ENCODE data around the gene SCAI. TPM values are rescaled to one million over a fixed set of nuclear protein-coding genes. Genes with fewer than 3 reads are reported as not detected.
A peak's percentile ranks its signal among the peaks of the same experiment; 100 is the strongest.

The SCAI gene
- total and polyA plus RNA-seq, 2 of the 4 experiments (the other 2 are of a cell fraction) = 3.6 to 14.5 TPM

- peaks cover 8% of the 10 kb centered on the region for H3K36me3 ChIP-seq (ENCODE audit: control insufficient read depth, insufficient read depth, low read length)
- ATAC-seq (ENCODE audit: low read depth) = no peak
- no peaks in the 10 kb centered on the region for H4K20me1 ChIP-seq (ENCODE audit: insufficient read depth, low read length)
- ChIA-PET POLR2A (ENCODE audit: unreplicated experiment) (no interaction called here), CTCF (no interaction called here)
- TF ChIP-seq NFE2L2 (IDR thresholded peaks at IDR 0.05; ENCODE audit: low read depth, low read length) (no peak), RFX5 (IDR thresholded peaks at IDR 0.05; ENCODE audit: low read depth, low read length) (no peak), CHD1 (IDR thresholded peaks at IDR 0.05; ENCODE audit: low read depth, low read length) (no peak), RCOR1 (IDR thresholded peaks at IDR 0.05; ENCODE audit: insufficient replicate concordance, low read length) (no peak), BHLHE40 (IDR thresholded peaks at IDR 0.05; ENCODE audit: low read depth, low read length) (no peak), SMC3 (IDR thresholded peaks at IDR 0.05; ENCODE audit: low read depth, low read length) (no peak), FOS (IDR thresholded peaks at IDR 0.05; ENCODE audit: low read depth, low read length) (no peak), POLR2A (IDR thresholded peaks at IDR 0.05; ENCODE audit: low read depth, low read length) (no peak), CTCF (conservative IDR thresholded peaks at IDR 0.05; ENCODE audit: low read depth, low read length) (no peak), CEBPB (IDR thresholded peaks at IDR 0.05; ENCODE audit: low read depth, low read length) (no peak), RAD21 (IDR thresholded peaks at IDR 0.05; ENCODE audit: low read length) (no peak), ELK1 (IDR thresholded peaks at IDR 0.05; ENCODE audit: borderline replicate concordance, low read depth, low read length) (no peak), MXI1 (IDR thresholded peaks at IDR 0.05; ENCODE audit: borderline replicate concordance, low read depth, low read length) (no peak), USF2 (IDR thresholded peaks at IDR 0.05; ENCODE audit: low read depth, low read length) (no peak), MAZ (IDR thresholded peaks at IDR 0.05; ENCODE audit: borderline replicate concordance, low read depth, low read length) (no peak)
- H3K4me1 ChIP-seq (ENCODE audit: control insufficient read depth, insufficient read depth, low read length) = no peaks in the 10 kb centered on the region
- BruUV-seq (replicated peaks) = no TSS peak
- dilution Hi-C loops (cut with HindIII; ENCODE audit: low sequenced_read_pairs, unreplicated experiment) = no loop called here
- DNase-seq = peak; percentile 30
- no CpG with 5 or more reads among the region's 2 CpGs for WGBS, 2 experiments (ENCODE audit: extremely low coverage in 2 of 2, insufficient read length in 1 of 2)
- no peak overlapping the region for H3K9ac ChIP-seq (ENCODE audit: low read depth, low read length)
- in situ Hi-C loops (cut with MboI; ENCODE audit: low sequenced_read_pairs) = no loop called here
- H3K18ac ChIP-seq (ENCODE audit: low read depth, low read length) = no peak overlapping the region
- no peak overlapping the region for H2AK5ac ChIP-seq (ENCODE audit: low read depth, low read length)
- intact Hi-C loops (cut with micrococcal nuclease) = no loop called here
- H3K56ac ChIP-seq (ENCODE audit: extremely low read depth, insufficient read depth, low read length) = no peak overlapping the region
- H3K9me1 ChIP-seq (ENCODE audit: insufficient read depth, low read length) = peaks cover 4% of the 10 kb centered on the region
- no peak overlapping the region for H3K23ac ChIP-seq (ENCODE audit: low read depth, low read length)
- no peak overlapping the region for H3K27ac ChIP-seq (ENCODE audit: insufficient read depth, low read length)
- H3K14ac ChIP-seq (replicated peaks; ENCODE audit: low read depth, low read length) = no peak overlapping the region
- no peak overlapping the region for H2AK9ac ChIP-seq (replicated peaks; ENCODE audit: low read depth, low read length, poor library complexity)
- H4K5ac ChIP-seq (ENCODE audit: low read depth, low read length) = no peak overlapping the region
- no peak overlapping the region for H4K8ac ChIP-seq (ENCODE audit: low read depth in 2 of 2, low read length in 2 of 2)
- H2BK20ac ChIP-seq (ENCODE audit: low read depth, low read length) = no peak overlapping the region
- H2BK5ac ChIP-seq (ENCODE audit: low read depth, low read length, poor library complexity, severe bottlenecking) = no peak overlapping the region
- no peak overlapping the region for H2AFZ ChIP-seq (replicated peaks; ENCODE audit: low read length, poor library complexity)
- no peaks in the 10 kb centered on the region for H3K27me3 ChIP-seq (ENCODE audit: control insufficient read depth, insufficient read depth, low read length)
- no peaks in the 10 kb centered on the region for H3K79me1 ChIP-seq (ENCODE audit: low read depth in 1 of 2, low read length in 2 of 2)
- no peak overlapping the region for H3K4me3 ChIP-seq (ENCODE audit: insufficient read depth, low read depth, low read length)
- no peak overlapping the region for H2BK120ac ChIP-seq (ENCODE audit: low read depth, low read length)
- H3K4ac ChIP-seq (ENCODE audit: low read depth, low read length) = no peak overlapping the region
- no peak overlapping the region for H4K91ac ChIP-seq (ENCODE audit: insufficient read depth, low read depth, low read length)
- H2BK15ac ChIP-seq (ENCODE audit: low read depth, low read length) = no peak overlapping the region
- no peak overlapping the region for H3K4me2 ChIP-seq (ENCODE audit: low read depth, low read length)
- no peaks in the 10 kb centered on the region for H3K9me3 ChIP-seq (ENCODE audit: control insufficient read depth, insufficient read depth, low read length)
These were observed 168.2 kb downstream of the SCAI start for GRCh38 chr9:124975131-124975530.
